GM18507 (cell line): ENCODE measurements around the gene CORO2B.

Experiments used
- DNase-seq: peaks from one replicate; pipeline ENCODE4 v3.0.0; 2011; ENCODE audit warnings: low read depth; ENCODE audit not compliant: insufficient read length; ENCODE audit errors: extremely low spot score
- FAIRE-seq: peaks from 2 replicates; lab custom pipeline; 2011; peaks lifted over from hg19 to GRCh38; lab: Jason Lieb, UNC

CORO2B gene

GRCh38 chr15:68706931-68707330 is 128.1 kb downstream of the CORO2B start:
- no peak for DNase-seq
- no peak for FAIRE-seq

GRCh38 chr15:68707386-68707785 is 128.6 kb downstream of the CORO2B start:
- DNase-seq (no peak), FAIRE-seq (no peak)

GRCh38 chr15:68709876-68710275 is 131.1 kb downstream of the CORO2B start:
- DNase-seq (no peak), FAIRE-seq (no peak)

- DNase-seq (no peak), FAIRE-seq (no peak)
Observed at GRCh38 chr15:68710536-68710935, 131.7 kb downstream of the CORO2B start.

- no peak for FAIRE-seq
- no peak for DNase-seq
Observed at GRCh38 chr15:68711406-68711805, 132.6 kb downstream of the CORO2B start.

- DNase-seq (no peak), FAIRE-seq (no peak)
Observed at GRCh38 chr15:68712886-68713285, 134.1 kb downstream of the CORO2B start.

GRCh38 chr15:68713874-68714273 is 135.1 kb downstream of the CORO2B start:
- DNase-seq: no peak
- FAIRE-seq: no peak

GRCh38 chr15:68715111-68715510 is 136.3 kb downstream of the CORO2B start:
- DNase-seq (no peak), FAIRE-seq (no peak)

GRCh38 chr15:68717951-68718350 is 139.2 kb downstream of the CORO2B start:
- DNase-seq: no peak
- no peak for FAIRE-seq

- no peak for FAIRE-seq
- no peak for DNase-seq
Observed at GRCh38 chr15:68718468-68718867, 139.7 kb downstream of the CORO2B start.

- FAIRE-seq (no peak), DNase-seq (no peak)
Observed at GRCh38 chr15:68719051-68719450, 140.3 kb downstream of the CORO2B start.

- FAIRE-seq: no peak
- DNase-seq: no peak
Observed at GRCh38 chr15:68719672-68720071, 140.9 kb downstream of the CORO2B start.

GRCh38 chr15:68721886-68722285 is 143.1 kb downstream of the CORO2B start:
- no peak for FAIRE-seq

GRCh38 chr15:68725736-68726135 is 146.9 kb downstream of the CORO2B start:
- FAIRE-seq (no peak), DNase-seq (no peak)

More at GRCh38 chr15:68721886-68722285, 143.1 kb downstream of the CORO2B start:
- DNase-seq: no peak

GRCh38 chr15:68726246-68726645 is 147.5 kb downstream of the CORO2B start:
- no peak for DNase-seq
- FAIRE-seq: no peak

GRCh38 chr15:68729789-68730411 is 151.1 kb downstream of the CORO2B start:
- no peak for FAIRE-seq

GRCh38 chr15:68730471-68730919 is 151.7 kb downstream of the CORO2B start:
- DNase-seq: no peak
- peak; percentile 46 for FAIRE-seq

More at GRCh38 chr15:68729789-68730411, 151.1 kb downstream of the CORO2B start:
- no peak for DNase-seq

GRCh38 chr15:68730976-68731897 is 152.4 kb downstream of the CORO2B start:
- no peak for FAIRE-seq
- no peak for DNase-seq

GRCh38 chr15:68732451-68732850 is 153.7 kb downstream of the CORO2B start:
- FAIRE-seq (no peak), DNase-seq (no peak)

GRCh38 chr15:68733666-68734065 is 154.9 kb downstream of the CORO2B start:
- FAIRE-seq (no peak), DNase-seq (no peak)

- DNase-seq (no peak), FAIRE-seq (no peak)
Observed at GRCh38 chr15:68734352-68734751, 155.6 kb downstream of the CORO2B start.
